MCF 10A (cell line): ENCODE measurements around the gene ERRFI1. TPM values are rescaled to one million over a fixed set of nuclear protein-coding genes. Genes with fewer than 3 reads are reported as not detected.

Experiments used
- BruUV-seq: library from RNA; stranded (reverse); fragments of 400-500 nt; replicated peaks from 2 replicates; lab custom pipeline; 2021; lab: Mats Ljungman, UMichigan
- CTCF ChIA-PET: fragments of 300-600 bp; sonication (Branson Sonifier 250); formaldehyde crosslinking; extraction: SDS; loops from one replicate; lab custom pipeline; 2021; ENCODE audit warnings: antibody characterized with exemption, inconsistent platforms; lab: Yijun Ruan, JAX
- POLR2A ChIA-PET: fragments of 300-600, 350-650 bp; sonication (Branson Sonifier 250); formaldehyde crosslinking; extraction: SDS; loops from one replicate; lab custom pipeline; 2020; ENCODE audit warnings: antibody characterized with exemption, inconsistent platforms; lab: Yijun Ruan, JAX
- DNase-seq: peaks from one replicate; pipeline ENCODE4 v3.0.0-alpha.2; 2018; ENCODE audit not compliant: unreplicated experiment
- H3K27ac Mint-ChIP-seq: one replicate; pipeline ENCODE4 v1.8.0; 2022; ENCODE audit warnings: mild to moderate bottlenecking, low read depth, mixed read lengths; ENCODE audit not compliant: unreplicated experiment
- H3K27me3 Mint-ChIP-seq: one replicate; pipeline ENCODE4 v1.8.0; 2022; ENCODE audit warnings: mixed read lengths; ENCODE audit not compliant: insufficient read depth, unreplicated experiment
- H3K36me3 Mint-ChIP-seq: one replicate; pipeline ENCODE4 v1.8.0; 2022; ENCODE audit warnings: mild to moderate bottlenecking, moderate library complexity, mixed read lengths; ENCODE audit not compliant: insufficient read depth, unreplicated experiment
- H3K4me1 Mint-ChIP-seq: one replicate; pipeline ENCODE4 v1.8.0; 2022; ENCODE audit warnings: mixed read lengths; ENCODE audit not compliant: insufficient read depth, unreplicated experiment
- H3K4me3 Mint-ChIP-seq: one replicate; pipeline ENCODE4 v1.8.0; 2022; ENCODE audit warnings: mild to moderate bottlenecking, moderate library complexity, mixed read lengths; ENCODE audit not compliant: unreplicated experiment
- H3K9me3 Mint-ChIP-seq: one replicate; pipeline ENCODE4 v1.8.0; 2022; ENCODE audit warnings: mixed read lengths; ENCODE audit not compliant: unreplicated experiment
- intact Hi-C: fragments of 100-400 bp; cut with micrococcal nuclease; formaldehyde crosslinking; loops from 2 replicates; pipeline ENCODE4 v1.14.1; 2022
- total RNA-seq: library from RNA; stranded (reverse); gene quantifications from 2 replicates; pipeline ENCODE4 v1.2.3, GENCODE V29; 2022
- TF ChIP-seq, protein P1 (sequence below): fragments of 200-600 bp; IDR thresholded peaks from one replicate; pipeline ENCODE4 v1.8.0; 2022; ENCODE audit warnings: antibody characterized with exemption, mild to moderate bottlenecking; ENCODE audit not compliant: unreplicated experiment

Gene ERRFI1
- total RNA-seq, 1 experiment from 2014 or later, result 111 TPM

DNA sequence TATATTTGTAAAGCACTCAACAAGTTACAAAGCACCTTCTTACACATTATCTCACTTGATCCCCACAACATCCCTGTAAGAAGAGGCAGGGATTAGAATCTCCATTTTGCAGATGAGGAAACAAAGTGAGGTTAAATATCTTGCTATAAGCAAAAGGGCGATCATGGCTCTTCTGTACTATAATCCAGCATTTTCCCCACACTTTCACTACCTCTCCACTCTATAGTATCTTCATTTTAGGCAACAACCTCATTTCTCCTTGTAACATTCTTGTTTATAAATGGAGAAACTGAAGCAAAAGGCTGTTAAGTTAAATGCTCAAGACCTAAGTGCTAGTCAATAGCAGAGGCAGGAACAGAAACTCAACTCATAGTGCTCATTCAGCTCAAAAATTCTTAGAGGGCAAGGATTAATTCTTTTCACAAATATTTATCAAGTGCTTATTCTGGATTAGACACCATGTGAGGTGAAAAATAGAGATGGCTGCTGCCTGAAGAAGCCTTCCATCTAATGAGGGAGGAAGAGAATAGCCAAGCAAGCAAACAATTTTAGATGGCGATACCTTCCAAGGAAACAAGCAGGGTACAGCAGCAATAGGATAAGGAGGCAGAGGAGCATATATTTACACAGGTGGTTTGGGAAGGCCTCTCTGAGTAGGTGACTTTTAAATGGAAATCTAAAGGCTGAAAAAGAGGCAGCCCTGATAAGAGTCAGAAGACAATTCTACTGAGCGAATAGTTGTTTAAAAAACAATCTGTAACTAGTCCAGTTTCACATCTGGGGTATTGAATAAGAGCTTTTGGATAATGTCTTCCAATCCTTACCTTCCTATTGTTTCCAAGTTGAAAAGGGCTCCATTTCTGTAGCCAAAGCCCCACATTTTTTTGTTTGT lies 3.5 kb downstream of the ERRFI1 start:
- Mint-ChIP-seq H3K36me3 (peaks cover 89% of the 10 kb centered on the region), H3K27me3 (no peaks in the 10 kb centered on the region), H3K27ac (peak overlapping the region; percentile 93), H3K4me1 (peaks cover 55% of the 10 kb centered on the region), H3K4me3 (peak overlapping the region; percentile 88), H3K9me3 (no peaks in the 10 kb centered on the region)
- no peak for DNase-seq
- intact Hi-C loops, result no loop called here
- POLR2A ChIA-PET, result interaction anchor here (0.6 to 7.5 kb wide), 24 partner anchors 8 to 658 kb away, joined by 3 to 256 read pairs (median 4); partner anchors contain the start of gene PARK7
- TF ChIP-seq, protein P1, sequence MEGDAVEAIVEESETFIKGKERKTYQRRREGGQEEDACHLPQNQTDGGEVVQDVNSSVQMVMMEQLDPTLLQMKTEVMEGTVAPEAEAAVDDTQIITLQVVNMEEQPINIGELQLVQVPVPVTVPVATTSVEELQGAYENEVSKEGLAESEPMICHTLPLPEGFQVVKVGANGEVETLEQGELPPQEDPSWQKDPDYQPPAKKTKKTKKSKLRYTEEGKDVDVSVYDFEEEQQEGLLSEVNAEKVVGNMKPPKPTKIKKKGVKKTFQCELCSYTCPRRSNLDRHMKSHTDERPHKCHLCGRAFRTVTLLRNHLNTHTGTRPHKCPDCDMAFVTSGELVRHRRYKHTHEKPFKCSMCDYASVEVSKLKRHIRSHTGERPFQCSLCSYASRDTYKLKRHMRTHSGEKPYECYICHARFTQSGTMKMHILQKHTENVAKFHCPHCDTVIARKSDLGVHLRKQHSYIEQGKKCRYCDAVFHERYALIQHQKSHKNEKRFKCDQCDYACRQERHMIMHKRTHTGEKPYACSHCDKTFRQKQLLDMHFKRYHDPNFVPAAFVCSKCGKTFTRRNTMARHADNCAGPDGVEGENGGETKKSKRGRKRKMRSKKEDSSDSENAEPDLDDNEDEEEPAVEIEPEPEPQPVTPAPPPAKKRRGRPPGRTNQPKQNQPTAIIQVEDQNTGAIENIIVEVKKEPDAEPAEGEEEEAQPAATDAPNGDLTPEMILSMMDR, result no peak
- CTCF ChIA-PET, result interaction anchor here (0.6 to 2.7 kb wide), 2 partner anchors 8 to 333 kb away, joined by 4 to 16 read pairs; no protein-coding TSS in a partner anchor
- no TSS peak for BruUV-seq

DNA sequence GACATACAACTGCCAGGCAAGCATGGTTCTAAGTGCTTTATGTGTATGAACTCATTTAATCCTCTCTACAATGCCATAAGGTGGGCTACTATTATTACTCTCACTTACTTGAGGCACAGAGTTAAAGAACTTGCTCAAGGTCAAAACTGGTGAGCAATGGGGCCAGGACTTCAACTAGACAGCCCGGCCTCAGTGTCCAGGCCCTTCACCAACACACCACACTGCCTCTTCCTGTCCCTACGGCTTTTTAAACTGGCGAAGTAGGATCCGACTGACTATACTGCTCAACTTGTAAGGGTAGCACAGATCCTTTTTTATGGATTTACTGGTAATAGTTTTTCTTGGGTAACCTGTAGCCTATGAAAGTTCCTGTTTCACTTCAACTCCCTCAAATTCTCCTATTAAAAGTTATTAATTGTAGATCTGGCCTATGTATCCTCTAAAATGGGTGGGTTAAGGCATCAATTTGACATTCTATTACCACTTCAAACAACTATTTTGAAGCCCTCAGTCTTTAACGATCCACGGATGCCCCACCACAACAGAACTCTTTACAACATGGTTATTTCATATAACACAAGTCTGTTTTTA lies 4.3 kb downstream of the ERRFI1 start:
- H3K9me3 Mint-ChIP-seq, result no peaks in the 10 kb centered on the region
- H3K4me3 Mint-ChIP-seq, result peak overlapping the region; percentile 88
- H3K27me3 Mint-ChIP-seq, result no peaks in the 10 kb centered on the region
- CTCF ChIA-PET, result no interaction called here
- H3K36me3 Mint-ChIP-seq, result peaks cover 97% of the 10 kb centered on the region
- intact Hi-C loops, result no loop called here
- DNase-seq, result no peak
- H3K4me1 Mint-ChIP-seq, result peaks cover 52% of the 10 kb centered on the region
- BruUV-seq, result no TSS peak
- H3K27ac Mint-ChIP-seq, result peak overlapping the region; percentile 93
- TF ChIP-seq, protein P1, result no peak
- POLR2A ChIA-PET, result interaction anchor here (0.6 to 8.5 kb wide), 7 partner anchors 17 to 356 kb away, joined by 3 to 206 read pairs (median 12); partner anchors contain the start of gene PARK7

DNA sequence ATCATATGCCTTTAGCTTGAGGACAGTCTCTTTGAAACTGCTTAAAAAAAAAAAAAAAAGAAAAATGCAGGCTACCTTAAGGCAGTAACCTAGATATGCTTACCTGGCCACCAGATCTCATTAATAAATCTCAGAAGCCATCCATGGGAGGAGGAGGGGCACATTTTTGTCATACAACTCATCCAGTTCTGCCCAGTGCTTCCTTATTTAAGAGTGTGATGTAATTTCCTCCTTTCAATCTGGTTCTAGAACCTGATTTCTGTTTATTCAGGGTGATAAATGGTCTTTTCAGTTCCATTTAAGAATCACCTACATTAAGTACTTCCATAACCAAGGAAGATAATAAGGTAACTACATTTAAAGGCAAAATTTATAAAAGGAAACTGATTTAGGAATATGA lies 6.1 kb downstream of the ERRFI1 start:
- peak overlapping the region; percentile 88 for H3K4me3 Mint-ChIP-seq
- peak overlapping the region; percentile 93 for H3K27ac Mint-ChIP-seq
- H3K36me3 Mint-ChIP-seq, result peaks cover 97% of the 10 kb centered on the region
- no peaks in the 10 kb centered on the region for H3K9me3 Mint-ChIP-seq
- TF ChIP-seq, protein P1, result no peak
- intact Hi-C loops, result no loop called here
- CTCF ChIA-PET, result interaction anchor here (0.8 to 1.2 kb wide), 2 partner anchors 58 to 164 kb away, joined by 3 read pairs; no protein-coding TSS in a partner anchor
- no TSS peak for BruUV-seq
- H3K27me3 Mint-ChIP-seq, result no peaks in the 10 kb centered on the region
- POLR2A ChIA-PET, result interaction anchor here (0.6 to 8.5 kb wide), 17 partner anchors 8 to 298 kb away, joined by 3 to 206 read pairs (median 5); partner anchors contain the start of genes PARK7 and SLC45A1
- peak; percentile 74 for DNase-seq
- H3K4me1 Mint-ChIP-seq, result peaks cover 64% of the 10 kb centered on the region
